Hematopoietic multipotent progenitor cell treated with erythropoietin and hydrocortisone succinate and interleukin-3 and kit ligand, for 4 days (in vitro differentiated cells): ENCODE data around the gene ATP7B.
"Not testable (repeated sequence)": the region's sequence is repeated elsewhere in the genome, so short reads cannot be mapped to it uniquely, and the experiment has no call there.

ENCODE experiments used
- DNase-seq: peaks from one replicate; pipeline ENCODE4 v3.0.0-alpha.2; 2015

The ATP7B gene

GRCh38 chr13:52005841-52006522, 5.3 kb downstream of the ATP7B start:
- no peak for DNase-seq

GRCh38 chr13:52004511-52005170, 6.6 kb downstream of the ATP7B start:
- peak; percentile 59 for DNase-seq

- DNase-seq = no peak
Measured at GRCh38 chr13:52003541-52003940, 7.7 kb downstream of the ATP7B start.

GRCh38 chr13:52002361-52002760, 8.9 kb downstream of the ATP7B start:
- DNase-seq = no peak

- DNase-seq = peak; percentile 85
Measured at GRCh38 chr13:52001120-52001731, 10.0 kb downstream of the ATP7B start.

- DNase-seq = no peak
Measured at GRCh38 chr13:51999921-52000320, 11.3 kb downstream of the ATP7B start.

GRCh38 chr13:51999510-51999911, 11.7 kb downstream of the ATP7B start:
- no peak for DNase-seq

- peak; percentile 44 for DNase-seq
Measured at GRCh38 chr13:51998723-51999509, 12.3 kb downstream of the ATP7B start.

GRCh38 chr13:51997641-51998330, 13.5 kb downstream of the ATP7B start:
- DNase-seq = no peak

GRCh38 chr13:51997186-51997585, 14.1 kb downstream of the ATP7B start:
- DNase-seq = no peak

- peak; percentile 92 for DNase-seq
Measured at GRCh38 chr13:51996641-51997040, 14.6 kb downstream of the ATP7B start.

GRCh38 chr13:51995677-51996551, 15.3 kb downstream of the ATP7B start:
- peak; percentile 86 for DNase-seq

- peak; percentile 52 for DNase-seq
Measured at GRCh38 chr13:51993713-51994112, 17.5 kb downstream of the ATP7B start.

GRCh38 chr13:51988988-51989618, 22.1 kb downstream of the ATP7B start:
- DNase-seq = no peak

- not testable (repeated sequence) for DNase-seq
Measured at GRCh38 chr13:51984904-51985303, 26.3 kb downstream of the ATP7B start.

- DNase-seq = not testable (repeated sequence)
Measured at GRCh38 chr13:51983292-51983691, 28.0 kb downstream of the ATP7B start.

GRCh38 chr13:51981355-51981754, 29.9 kb downstream of the ATP7B start:
- no peak for DNase-seq

GRCh38 chr13:51980908-51981307, 30.3 kb downstream of the ATP7B start:
- DNase-seq = no peak

- DNase-seq = peak; percentile 70
Measured at GRCh38 chr13:51978796-51979556, 32.3 kb downstream of the ATP7B start.

- no peak for DNase-seq
Measured at GRCh38 chr13:51977625-51978024, 33.6 kb downstream of the ATP7B start.
